Mammary epithelial cell (primary cell): ENCODE data around the gene SLMAP.

Source experiments
- EZH2 ChIP-seq: IDR thresholded peaks from 2 replicates; pipeline ENCODE4 v1.6.1; 2012; ENCODE audit warnings: low read length, inconsistent platforms, borderline replicate concordance
- TF ChIP-seq, protein P1 (sequence below), 2 donors: IDR thresholded peaks in 1 of 2; conservative IDR thresholded peaks in 1 of 2; 2 replicates each; pipeline ENCODE4 v1.5.1; 2011 to 2012; ENCODE audit warnings: inconsistent platforms in 2 of 2, low read length in 2 of 2, mild to moderate bottlenecking in 2 of 2, control low read depth in 1 of 2, low read depth in 1 of 2; ENCODE audit not compliant: insufficient read depth in 1 of 2; ENCODE audit errors: extremely low read depth in 1 of 2

DNA sequence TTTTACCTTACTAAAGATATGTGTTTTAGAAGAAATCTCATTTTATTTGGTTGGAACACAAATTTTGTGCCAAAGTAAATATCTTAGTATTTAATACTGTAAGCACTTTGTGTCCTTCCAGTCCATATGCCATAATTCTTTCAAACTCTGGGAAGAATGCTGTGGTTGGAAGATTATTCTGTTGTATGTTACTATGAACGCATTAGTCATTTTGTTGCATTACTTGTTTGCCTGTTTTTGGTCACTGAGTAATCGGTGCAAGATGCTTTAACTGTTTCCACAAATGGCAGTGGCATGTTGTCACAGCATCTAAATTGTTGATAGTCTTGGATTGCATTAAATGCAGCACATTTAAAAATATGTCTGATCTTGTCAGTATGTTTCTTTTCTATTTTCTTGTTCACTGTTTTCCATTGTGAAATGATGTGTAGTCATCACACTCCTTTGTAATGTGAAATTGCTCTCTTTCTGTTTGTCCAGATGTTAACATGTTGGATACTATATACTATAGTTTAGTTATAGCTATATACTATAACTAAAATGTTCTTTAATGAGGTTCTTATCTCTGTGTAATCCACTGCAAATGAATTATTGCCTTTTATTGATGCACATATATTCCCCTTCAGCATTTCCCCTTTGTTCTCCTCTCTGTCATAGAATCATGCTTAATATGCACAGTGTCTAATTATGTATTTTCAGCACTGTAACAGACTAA lies 162.2 kb downstream of the SLMAP start:
- TF ChIP-seq, protein P1, sequence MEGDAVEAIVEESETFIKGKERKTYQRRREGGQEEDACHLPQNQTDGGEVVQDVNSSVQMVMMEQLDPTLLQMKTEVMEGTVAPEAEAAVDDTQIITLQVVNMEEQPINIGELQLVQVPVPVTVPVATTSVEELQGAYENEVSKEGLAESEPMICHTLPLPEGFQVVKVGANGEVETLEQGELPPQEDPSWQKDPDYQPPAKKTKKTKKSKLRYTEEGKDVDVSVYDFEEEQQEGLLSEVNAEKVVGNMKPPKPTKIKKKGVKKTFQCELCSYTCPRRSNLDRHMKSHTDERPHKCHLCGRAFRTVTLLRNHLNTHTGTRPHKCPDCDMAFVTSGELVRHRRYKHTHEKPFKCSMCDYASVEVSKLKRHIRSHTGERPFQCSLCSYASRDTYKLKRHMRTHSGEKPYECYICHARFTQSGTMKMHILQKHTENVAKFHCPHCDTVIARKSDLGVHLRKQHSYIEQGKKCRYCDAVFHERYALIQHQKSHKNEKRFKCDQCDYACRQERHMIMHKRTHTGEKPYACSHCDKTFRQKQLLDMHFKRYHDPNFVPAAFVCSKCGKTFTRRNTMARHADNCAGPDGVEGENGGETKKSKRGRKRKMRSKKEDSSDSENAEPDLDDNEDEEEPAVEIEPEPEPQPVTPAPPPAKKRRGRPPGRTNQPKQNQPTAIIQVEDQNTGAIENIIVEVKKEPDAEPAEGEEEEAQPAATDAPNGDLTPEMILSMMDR (conservative IDR thresholded peaks at IDR 0.05 in 1 of 2, IDR thresholded peaks at IDR 0.05 in 1 of 2; ENCODE audit: extremely low read depth in 1 of 2, insufficient read depth in 1 of 2, low read depth in 1 of 2, low read length in 2 of 2): no peak
- no peak for TF ChIP-seq EZH2
